A549 (cell line): Measurements from ENCODE around the gene CSAD. TPM values are rescaled to one million over a fixed set of nuclear protein-coding genes. Genes with fewer than 3 reads are reported as not detected.
A peak's percentile ranks its signal among the peaks of the same experiment; 100 is the strongest.

Experiments used
- ATAC-seq, 2 experiments: fragments of 200-7000 bp in 1 of 2; fragments of >200 bp in 1 of 2; cut with Nextera tagmentation in 1 of 2; cut with Tn5 transposase in 1 of 2; 3 replicates each; pipeline versions ENCODE4 v1.8.0 to v1.9.1; 2018 to 2020; ENCODE audit warnings: mild to moderate bottlenecking in 1 of 2, moderate library complexity in 1 of 2
- CTCF ChIA-PET: fragments of 300-600 bp; sonication (Branson Sonifier 250); formaldehyde crosslinking; extraction: SDS; loops from one replicate; lab custom pipeline; 2021; ENCODE audit warnings: antibody characterized with exemption, inconsistent platforms; lab: Yijun Ruan, JAX
- POLR2A ChIA-PET: fragments of 350-600 bp; formaldehyde crosslinking; extraction: SDS; loops from one replicate; lab custom pipeline; 2021; ENCODE audit warnings: antibody characterized with exemption, inconsistent platforms; lab: Yijun Ruan, JAX
- DNase-seq, 2 experiments: peaks; one replicate each; pipeline versions ENCODE4 v3.0.0 to v3.0.0-alpha.2; 2011 to 2016; ENCODE audit warnings: low read depth in 1 of 2, low spot score in 1 of 2
- FAIRE-seq: peaks from 2 replicates; lab custom pipeline; 2011; peaks lifted over from hg19 to GRCh38; lab: Jason Lieb, UNC
- H3K27ac ChIP-seq, 2 experiments: fragments of >200 bp; sonication (Bioruptor Twin); formaldehyde crosslinking; 3 replicates each; pipeline ENCODE4 v1.5.1; 2016 to 2017
- H3K4me1 ChIP-seq: fragments of >200 bp; sonication (Bioruptor Twin); formaldehyde crosslinking; 3 replicates; pipeline ENCODE4 v1.6.1; 2016
- H3K4me2 ChIP-seq: fragments of >200 bp; sonication (Bioruptor Twin); formaldehyde crosslinking; 3 replicates; pipeline ENCODE4 v1.6.1; 2016
- H3K4me3 ChIP-seq: fragments of >200 bp; sonication (Bioruptor Twin); formaldehyde crosslinking; 3 replicates; pipeline ENCODE4 v1.5.1; 2016
- H3K9me3 ChIP-seq: fragments of >200 bp; sonication (Bioruptor Twin); formaldehyde crosslinking; 3 replicates; pipeline ENCODE4 v1.6.1; 2016
- BHLHE40 ChIP-seq: IDR thresholded peaks from 2 replicates; pipeline ENCODE4 v1.6.1; 2012; ENCODE audit warnings: low read depth, low read length, inconsistent platforms
- CEBPB ChIP-seq, 2 experiments: fragments of >200 bp in 1 of 2; sonication (Bioruptor Twin) in 1 of 2; formaldehyde crosslinking in 1 of 2; IDR thresholded peaks; 2 replicates each; pipeline ENCODE4 v1.6.1; 2012 to 2016
- EHF ChIP-seq: fragments of 250-450 bp; sonication (Bioruptor Pico); IDR thresholded peaks from 2 replicates; pipeline ENCODE4 v1.5.0; 2020; ENCODE audit warnings: mild to moderate bottlenecking
- FOSB ChIP-seq: fragments of 250-450 bp; sonication (Bioruptor Pico); IDR thresholded peaks from 2 replicates; pipeline ENCODE4 v1.5.0; 2020; ENCODE audit warnings: mild to moderate bottlenecking, moderate library complexity
- HDAC2 ChIP-seq: fragments of 200-600 bp; sonication (generic); IDR thresholded peaks from 2 replicates; pipeline ENCODE4 v1.6.1; 2016
- JUN ChIP-seq, 2 experiments: fragments of >200 bp; sonication (Bioruptor Twin); formaldehyde crosslinking; IDR thresholded peaks; 2 replicates in 1 of 2; 3 replicates in 1 of 2; pipeline ENCODE4 v1.6.1; 2016 to 2017
- MYC ChIP-seq: IDR thresholded peaks from 2 replicates; pipeline ENCODE4 v1.6.1; 2012; ENCODE audit warnings: mild to moderate bottlenecking, inconsistent platforms, low read length, improper control_type of control experiment, borderline replicate concordance
- NPAS2 ChIP-seq: fragments of 250-450 bp; sonication (Bioruptor Pico); IDR thresholded peaks from 2 replicates; pipeline ENCODE4 v1.8.0; 2022; ENCODE audit warnings: mild to moderate bottlenecking, moderate library complexity, borderline replicate concordance
- PHF8 ChIP-seq: fragments of 200-600 bp; sonication (generic); IDR thresholded peaks from 2 replicates; pipeline ENCODE4 v1.6.1; 2016; ENCODE audit warnings: low read depth, mild to moderate bottlenecking, antibody characterized with exemption, moderate library complexity, borderline replicate concordance
- POLR2A ChIP-seq: IDR thresholded peaks from 2 replicates; pipeline ENCODE4 v1.6.1; 2012; ENCODE audit warnings: mild to moderate bottlenecking, low read length
- POLR2AphosphoS2 ChIP-seq: conservative IDR thresholded peaks from 2 replicates; pipeline ENCODE4 v1.6.1; 2012; ENCODE audit warnings: low read length, improper control_type of control experiment, inconsistent platforms
- RARB ChIP-seq: fragments of 250-450 bp; sonication (Bioruptor Pico); IDR thresholded peaks from 2 replicates; pipeline ENCODE4 v1.8.0; 2021; ENCODE audit warnings: mild to moderate bottlenecking, moderate library complexity
- RNF2 ChIP-seq: fragments of 200-600 bp; sonication (generic); IDR thresholded peaks from 2 replicates; pipeline ENCODE4 v1.6.1; 2016; ENCODE audit warnings: low read depth, mild to moderate bottlenecking, antibody characterized with exemption, moderate library complexity, borderline replicate concordance
- ZFP36 ChIP-seq: fragments of 450-650 bp; IDR thresholded peaks from 2 replicates; pipeline ENCODE4 v1.6.1; 2014; ENCODE audit warnings: borderline replicate concordance; ENCODE audit not compliant: partially characterized antibody
- ZSCAN20 ChIP-seq: fragments of 250-450 bp; sonication (Bioruptor Pico); IDR thresholded peaks from 2 replicates; pipeline ENCODE4 v1.8.0; 2022; ENCODE audit warnings: mild to moderate bottlenecking, moderate library complexity
- WGBS: methylation state at CpG from one replicate; pipeline ENCODE4 v1.1.6; 2017; ENCODE audit errors: missing lambda C conversion rate; 5-methylcytosine and 5-hydroxymethylcytosine counted together
- polyA plus RNA-seq, 4 experiments: library from polyadenylated mRNA; depleted of rRNA in 3 of 4; stranded (reverse); fragments of >200 nt; fragmentation: RNase III in 1 of 4; extraction: RNeasy Plus Mini Kit Qiagen cat#74134 plus additional on column Dnase treatment in 1 of 4; gene quantifications; 2 replicates in 3 of 4; 3 replicates in 1 of 4; pipeline ENCODE4 v1.2.3, GENCODE V29; 2011 to 2017
- TF ChIP-seq, protein P1 (sequence below): fragments of >200 bp; sonication (Bioruptor Twin); formaldehyde crosslinking; IDR thresholded peaks from 3 replicates; pipeline ENCODE4 v1.6.1; 2016

CSAD gene
- polyA plus RNA-seq, 2 of the 4 experiments (the other 2 are of a cell fraction), result 14.5 to 16.5 TPM

- TF ChIP-seq, protein P1, sequence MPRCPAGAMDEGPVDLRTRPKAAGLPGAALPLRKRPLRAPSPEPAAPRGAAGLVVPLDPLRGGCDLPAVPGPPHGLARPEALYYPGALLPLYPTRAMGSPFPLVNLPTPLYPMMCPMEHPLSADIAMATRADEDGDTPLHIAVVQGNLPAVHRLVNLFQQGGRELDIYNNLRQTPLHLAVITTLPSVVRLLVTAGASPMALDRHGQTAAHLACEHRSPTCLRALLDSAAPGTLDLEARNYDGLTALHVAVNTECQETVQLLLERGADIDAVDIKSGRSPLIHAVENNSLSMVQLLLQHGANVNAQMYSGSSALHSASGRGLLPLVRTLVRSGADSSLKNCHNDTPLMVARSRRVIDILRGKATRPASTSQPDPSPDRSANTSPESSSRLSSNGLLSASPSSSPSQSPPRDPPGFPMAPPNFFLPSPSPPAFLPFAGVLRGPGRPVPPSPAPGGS, result no peak
- no peak for TF ChIP-seq JUN (IDR thresholded peaks at IDR 0.05)
- TF ChIP-seq, all 56 proteins: peak for 0
These were observed 42.8 kb upstream of the CSAD start (continued) for GRCh38 chr12:53223389-53224060.

DNA sequence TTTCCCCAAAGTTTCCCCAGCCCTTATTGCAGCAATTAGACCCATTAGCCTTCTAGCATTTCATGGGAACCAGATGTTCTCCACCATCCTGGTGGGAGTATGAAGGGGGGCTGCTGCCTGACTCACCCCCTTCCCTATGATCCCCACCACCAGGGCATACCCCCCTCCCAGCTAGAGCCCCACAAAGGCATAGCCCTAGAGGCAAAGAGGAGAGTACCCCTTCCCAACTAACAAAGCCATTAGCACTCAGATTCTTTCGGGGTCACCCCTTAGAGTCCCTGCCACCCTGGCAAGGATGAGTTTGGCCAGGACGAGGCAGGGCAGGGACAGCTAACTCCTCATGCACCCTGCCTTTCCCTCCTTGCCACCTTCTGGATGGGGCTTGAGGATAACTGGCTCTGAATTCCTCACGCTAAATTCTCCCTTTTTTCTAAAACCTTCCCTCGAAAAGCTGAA is 42.1 kb upstream of the CSAD start:
- H3K27ac ChIP-seq, result peak overlapping the region; percentile 98; a peak in 4 of 6 replicates
- peak overlapping the region; percentile 97 for H3K4me2 ChIP-seq
- TF ChIP-seq CEBPB (IDR thresholded peaks at IDR 0.05), result no peak
- TF ChIP-seq FOSB (CRISPR knock-in tag), result no peak
- no peak for TF ChIP-seq MYC
- no peak for TF ChIP-seq RNF2
- no peak for TF ChIP-seq RARB (CRISPR knock-in tag)
- TF ChIP-seq PHF8, result no peak
- no peak for TF ChIP-seq POLR2AphosphoS2
- TF ChIP-seq EHF (CRISPR knock-in tag), result no peak
- no peak for TF ChIP-seq ZSCAN20 (CRISPR knock-in tag)
- no peak for TF ChIP-seq ZFP36
- TF ChIP-seq HDAC2, result no peak
- TF ChIP-seq NPAS2, result no peak
- no peak for TF ChIP-seq POLR2A
- POLR2A ChIA-PET, result no interaction called here
- DNase-seq (no peak), ATAC-seq (no peak), FAIRE-seq (no peak)
- CTCF ChIA-PET, result interaction anchor here (0.7 to 33.2 kb wide), 6 partner anchors 10 to 169 kb away, joined by 3 to 1046 read pairs (median 5); partner anchors contain the start of genes MYG1 and PFDN5
- H3K9me3 ChIP-seq, result no peaks in the 10 kb centered on the region
- H3K4me3 ChIP-seq, result no peak overlapping the region
- H3K4me1 ChIP-seq, result peaks cover 46% of the 10 kb centered on the region
- WGBS, result 87% methylated on average over 4 of the region's 4 CpGs

DNA sequence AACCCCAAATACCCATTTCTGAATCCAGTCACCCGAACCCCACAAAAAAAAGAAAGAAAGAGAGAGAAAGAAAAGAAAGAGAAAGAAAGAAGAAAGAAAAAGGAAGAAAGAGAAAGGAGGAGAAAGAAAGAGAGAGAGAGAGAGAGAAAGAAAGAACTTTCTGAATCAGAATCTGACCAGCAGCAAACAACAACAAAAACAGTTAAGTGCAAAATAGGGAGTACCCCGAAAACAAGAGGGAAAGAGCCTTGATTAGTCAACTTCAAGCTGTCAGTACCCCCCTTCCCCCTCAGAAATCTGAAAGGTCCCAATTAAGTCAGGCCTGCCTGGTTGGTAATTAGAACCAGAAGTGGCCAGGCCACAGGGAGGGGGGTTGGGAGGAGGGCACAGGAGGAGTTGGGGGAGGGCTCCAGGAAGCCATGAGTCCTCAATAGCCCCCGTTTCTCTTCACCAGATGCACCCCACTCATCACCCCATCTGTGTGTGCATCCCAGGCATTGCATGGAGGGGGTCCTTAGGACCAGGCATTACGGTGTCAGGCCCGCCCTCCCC is 41.5 kb upstream of the CSAD start:
- ATAC-seq (no peak), FAIRE-seq (no peak), DNase-seq (no peak)
- no peak for TF ChIP-seq POLR2AphosphoS2
- no peak for TF ChIP-seq PHF8
- TF ChIP-seq, protein P1, result no peak
- TF ChIP-seq BHLHE40, result no peak
- POLR2A ChIA-PET, result no interaction called here
- H3K27ac ChIP-seq, result peak overlapping the region; percentile 98
- peak overlapping the region; percentile 97 for H3K4me2 ChIP-seq
- H3K9me3 ChIP-seq, result no peaks in the 10 kb centered on the region
- CTCF ChIA-PET, result interaction anchor here (1.5 to 33.2 kb wide), 3 partner anchors 9 to 68 kb away, joined by 7 to 1046 read pairs (median 38); partner anchors contain the start of genes MYG1 and PFDN5
- 43% methylated on average over 5 of the region's 5 CpGs for WGBS
- H3K4me1 ChIP-seq, result peaks cover 52% of the 10 kb centered on the region
- peak overlapping the region; percentile 61 for H3K4me3 ChIP-seq
